Epithelial cell of proximal tubule (primary cell): Measurements from ENCODE around the gene SRP9. TPM values are rescaled to one million over a fixed set of nuclear protein-coding genes. Genes with fewer than 3 reads are reported as not detected.
"Not testable (repeated sequence)": the region's sequence is repeated elsewhere in the genome, so short reads cannot be mapped to it uniquely, and the experiment has no call there.

ENCODE experiments used
- DNase-seq: peaks from one replicate; pipeline ENCODE4 v3.0.0-alpha.2; 2011; ENCODE audit warnings: low read depth
- H3K4me3 ChIP-seq: 2 replicates; pipeline ENCODE4 v1.5.1; 2011; ENCODE audit warnings: low read depth, mild to moderate bottlenecking, low read length
- CTCF ChIP-seq: conservative IDR thresholded peaks from 2 replicates; pipeline ENCODE4 v1.5.1; 2012; ENCODE audit warnings: low read depth, mild to moderate bottlenecking, low read length
- total RNA-seq: library from RNA; depleted of rRNA; stranded (reverse); fragments of >200 nt; gene quantifications from 2 replicates; pipeline ENCODE4 v1.2.3, GENCODE V29; 2015

The SRP9 gene
- total RNA-seq, 1 donor from 2014 or later = 313 TPM

GRCh38 chr1:225777058-225777582 lies 506 bp upstream of the SRP9 start:
- TF ChIP-seq CTCF = no peak
- peak overlapping the region; percentile 96 for H3K4me3 ChIP-seq
- no peak for DNase-seq

- no peak for DNase-seq
Observed at GRCh38 chr1:225778337-225778669, 677 bp downstream of the SRP9 start.

GRCh38 chr1:225779165-225779564 lies 1.5 kb downstream of the SRP9 start:
- not testable (repeated sequence) for DNase-seq
- peak overlapping the region; percentile 96 for H3K4me3 ChIP-seq

More at GRCh38 chr1:225778337-225778669, 677 bp downstream of the SRP9 start:
- H3K4me3 ChIP-seq = peak overlapping the region; percentile 96
- no peak for TF ChIP-seq CTCF

GRCh38 chr1:225780134-225780533 lies 2.5 kb downstream of the SRP9 start:
- H3K4me3 ChIP-seq = no peak overlapping the region
- DNase-seq = no peak
- TF ChIP-seq CTCF = no peak

GRCh38 chr1:225780630-225781029 lies 3.0 kb downstream of the SRP9 start:
- H3K4me3 ChIP-seq = no peak overlapping the region
- no peak for TF ChIP-seq CTCF
- no peak for DNase-seq

- DNase-seq = not testable (repeated sequence)
Observed at GRCh38 chr1:225789142-225789541, 11.5 kb downstream of the SRP9 start.

GRCh38 chr1:225794954-225795353 lies 17.3 kb downstream of the SRP9 start:
- DNase-seq = no peak
- no peak for TF ChIP-seq CTCF
- no peak overlapping the region for H3K4me3 ChIP-seq

More at GRCh38 chr1:225789142-225789541, 11.5 kb downstream of the SRP9 start:
- not testable (repeated sequence) for H3K4me3 ChIP-seq

- not testable (repeated sequence) for H3K4me3 ChIP-seq, DNase-seq
Observed at GRCh38 chr1:225796097-225796496, 18.5 kb downstream of the SRP9 start.

- not testable (repeated sequence) for H3K4me3 ChIP-seq, DNase-seq
Observed at GRCh38 chr1:225801146-225801545, 23.5 kb downstream of the SRP9 start.
